GM23338 (cell line): ENCODE data around the gene NFATC1. TPM values are rescaled to one million over a fixed set of nuclear protein-coding genes. Genes with fewer than 3 reads are reported as not detected.

Source experiments
- ATAC-seq: fragments of 200-7000 bp; cut with Tn5 transposase; 3 replicates; pipeline ENCODE4 v1.9.1; 2020
- DNase-seq: peaks from one replicate; pipeline ENCODE4 v3.0.0-alpha.2; 2015; ENCODE audit warnings: low spot score
- H2AFZ ChIP-seq: fragments of 200-600 bp; sonication (generic); 2 replicates; pipeline ENCODE4 v1.8.0; 2016; ENCODE audit warnings: antibody characterized with exemption, mild to moderate bottlenecking, moderate library complexity
- H3F3A ChIP-seq: fragments of 200-600 bp; sonication (generic); replicated peaks from 2 replicates; pipeline ENCODE4 v1.8.0; 2017; ENCODE audit warnings: antibody characterized with exemption, mixed run types, low read depth
- H3K27ac ChIP-seq: fragments of 200-600 bp; sonication (generic); 2 replicates; pipeline ENCODE4 v1.6.1; 2016; ENCODE audit warnings: low read depth
- H3K27me3 ChIP-seq: fragments of 200-600 bp; sonication (generic); 2 replicates; pipeline ENCODE4 v1.8.0; 2016; ENCODE audit warnings: mild to moderate bottlenecking, mixed run types, moderate library complexity; ENCODE audit not compliant: insufficient read depth
- H3K36me3 ChIP-seq: fragments of 200-600 bp; sonication (generic); 2 replicates; pipeline ENCODE4 v1.8.0; 2016; ENCODE audit warnings: mild to moderate bottlenecking; ENCODE audit not compliant: insufficient read depth
- H3K4me1 ChIP-seq: fragments of 200-600 bp; sonication (generic); 2 replicates; pipeline ENCODE4 v1.8.0; 2016; ENCODE audit warnings: mild to moderate bottlenecking, moderate library complexity; ENCODE audit not compliant: insufficient read depth
- H3K4me2 ChIP-seq: fragments of 200-600 bp; sonication (generic); 2 replicates; pipeline ENCODE4 v1.7.1; 2017; ENCODE audit warnings: mixed run types
- H3K4me3 ChIP-seq: fragments of 200-600 bp; sonication (generic); 2 replicates; pipeline ENCODE4 v1.6.1; 2016; ENCODE audit warnings: mixed run types
- H3K79me2 ChIP-seq: fragments of 200-600 bp; sonication (generic); replicated peaks from 2 replicates; pipeline ENCODE4 v1.8.0; 2017; ENCODE audit warnings: mild to moderate bottlenecking; ENCODE audit not compliant: insufficient read depth
- H3K9me2 ChIP-seq: fragments of 200-600 bp; sonication (generic); 2 replicates; pipeline ENCODE4 v1.8.0; 2017; ENCODE audit not compliant: insufficient read depth
- H4K20me1 ChIP-seq: fragments of 200-600 bp; sonication (generic); replicated peaks from 2 replicates; pipeline ENCODE4 v1.8.0; 2017; ENCODE audit warnings: mild to moderate bottlenecking; ENCODE audit not compliant: insufficient read depth
- H3K27ac Mint-ChIP-seq: 2 replicates; pipeline ENCODE4 v1.8.0; 2020; ENCODE audit warnings: inconsistent platforms, mild to moderate bottlenecking, moderate library complexity, mixed read lengths
- H3K27me3 Mint-ChIP-seq: 3 replicates; pipeline ENCODE4 v1.8.0; 2022; ENCODE audit warnings: low read depth, mild to moderate bottlenecking, moderate library complexity, mixed read lengths, inconsistent platforms; ENCODE audit not compliant: insufficient read depth, poor library complexity
- H3K36me3 Mint-ChIP-seq: 3 replicates; pipeline ENCODE4 v1.8.0; 2021; ENCODE audit warnings: low read depth, mild to moderate bottlenecking, inconsistent platforms, moderate library complexity, mixed read lengths
- H3K4me1 Mint-ChIP-seq: 3 replicates; pipeline ENCODE4 v1.8.0; 2020; ENCODE audit warnings: mild to moderate bottlenecking, inconsistent platforms, mixed read lengths
- H3K4me3 Mint-ChIP-seq: 3 replicates; pipeline ENCODE4 v1.8.0; 2021; ENCODE audit warnings: moderate library complexity, mild to moderate bottlenecking, inconsistent platforms, mixed read lengths
- H3K9me3 Mint-ChIP-seq: 3 replicates; pipeline ENCODE4 v1.8.0; 2020; ENCODE audit warnings: moderate library complexity, mild to moderate bottlenecking, inconsistent platforms, mixed read lengths
- CREB1 ChIP-seq: fragments of 250-450 bp; sonication (Bioruptor Pico); IDR thresholded peaks from 2 replicates; pipeline ENCODE4 v1.5.0; 2020; ENCODE audit warnings: low read depth, mild to moderate bottlenecking, moderate library complexity
- CTCF ChIP-seq, 2 experiments: fragments of 200-600 bp in 1 of 2; sonication (generic) in 1 of 2; conservative IDR thresholded peaks; 2 replicates each; pipeline versions ENCODE4 v1.5.1 to v1.6.1; 2016 to 2017; ENCODE audit warnings: antibody characterized with exemption in 2 of 2, low read depth in 2 of 2, mild to moderate bottlenecking in 2 of 2, moderate library complexity in 1 of 2
- ETS1 ChIP-seq: IDR thresholded peaks from 2 replicates; pipeline ENCODE4 v1.6.1; 2016; ENCODE audit warnings: antibody characterized with exemption
- JUNB ChIP-seq: IDR thresholded peaks from one replicate; pipeline ENCODE4 v1.6.1; 2016; ENCODE audit warnings: antibody characterized with exemption; ENCODE audit not compliant: unreplicated experiment
- NANOG ChIP-seq: IDR thresholded peaks from 2 replicates; pipeline ENCODE4 v1.6.1; 2016; ENCODE audit warnings: antibody characterized with exemption, borderline replicate concordance
- REST ChIP-seq: IDR thresholded peaks from one replicate; pipeline ENCODE4 v1.6.1; 2018; ENCODE audit warnings: antibody characterized with exemption; ENCODE audit not compliant: unreplicated experiment
- STAT1 ChIP-seq: IDR thresholded peaks from one replicate; pipeline ENCODE4 v1.6.1; 2016; ENCODE audit warnings: antibody characterized with exemption; ENCODE audit not compliant: unreplicated experiment
- ZNF114 ChIP-seq: fragments of 250-450 bp; sonication (Bioruptor Pico); IDR thresholded peaks from 2 replicates; pipeline ENCODE4 v1.5.0; 2020; ENCODE audit warnings: mild to moderate bottlenecking, moderate library complexity
- ZNF331 ChIP-seq: fragments of 250-450 bp; sonication (Bioruptor Pico); IDR thresholded peaks from 2 replicates; pipeline ENCODE4 v1.5.0; 2020; ENCODE audit warnings: low read depth, mild to moderate bottlenecking, moderate library complexity
- polyA plus RNA-seq: library from polyadenylated mRNA; unstranded; fragments of >200 nt; fragmentation: Nextera tagmentation; extraction: Ambion mirVana; gene quantifications from 2 replicates; pipeline ENCODE4 v1.2.1, GENCODE V29; 2016
- total RNA-seq: library from RNA; depleted of rRNA; stranded (reverse); fragments of >200 nt; shearing (Covaris generic); gene quantifications from 2 replicates; pipeline ENCODE4 v1.2.3, GENCODE V29; 2014

Gene NFATC1
- total and polyA plus RNA-seq, 2 experiments from 2014 or later, result 3.9 to 6.4 TPM

- Mint-ChIP-seq H3K27me3 (peaks cover 20% of the 10 kb centered on the region), H3K4me1 (peaks cover 11% of the 10 kb centered on the region), H3K27ac (no peak overlapping the region), H3K4me3 (no peak overlapping the region), H3K36me3 (no peaks in the 10 kb centered on the region; the same call in 2 of the 3 replicates), H3K9me3 (peaks cover 5% of the 10 kb centered on the region; the same call in 1 of the 3 replicates)
- Histone ChIP-seq H3K27ac (no peak overlapping the region), H3K4me3 (no peak overlapping the region), H3K27me3 (no peaks in the 10 kb centered on the region), H3K79me2 (no peaks in the 10 kb centered on the region), H2AFZ (no peak overlapping the region), H3K36me3 (no peaks in the 10 kb centered on the region), H3K4me2 (no peak overlapping the region), H4K20me1 (no peaks in the 10 kb centered on the region), H3K4me1 (peaks cover 8% of the 10 kb centered on the region), H3K9me2 (no peaks in the 10 kb centered on the region), H3F3A (no peaks in the 10 kb centered on the region)
- DNase-seq (no peak), ATAC-seq (no peak)
- no peak for TF ChIP-seq ZNF114
These were observed 113.8 kb downstream of the NFATC1 start for GRCh38 chr18:79509536-79509930.

GRCh38 chr18:79510046-79510685 lies 114.4 kb downstream of the NFATC1 start:
- no peaks in the 10 kb centered on the region for H3K27me3 ChIP-seq
- Mint-ChIP-seq H3K27me3 (peaks cover 20% of the 10 kb centered on the region), H3K36me3 (no peaks in the 10 kb centered on the region; the same call in 2 of the 3 replicates), H3K27ac (no peak overlapping the region), H3K4me1 (peaks cover 11% of the 10 kb centered on the region), H3K4me3 (no peak overlapping the region), H3K9me3 (peaks cover 5% of the 10 kb centered on the region; the same call in 1 of the 3 replicates)
- no peaks in the 10 kb centered on the region for H3K79me2 ChIP-seq
- no peak overlapping the region for H3K4me2 ChIP-seq
- no peaks in the 10 kb centered on the region for H3K36me3 ChIP-seq
- H4K20me1 ChIP-seq, result no peaks in the 10 kb centered on the region
- DNase-seq (no peak), ATAC-seq (no peak)
- H3K27ac ChIP-seq, result no peak overlapping the region
- H3F3A ChIP-seq, result no peaks in the 10 kb centered on the region
- H3K4me1 ChIP-seq, result peaks cover 8% of the 10 kb centered on the region
- H3K4me3 ChIP-seq, result no peak overlapping the region
- no peaks in the 10 kb centered on the region for H3K9me2 ChIP-seq
- no peak overlapping the region for H2AFZ ChIP-seq
- TF ChIP-seq JUNB, result no peak
- no peak for TF ChIP-seq CTCF (conservative IDR thresholded peaks at IDR 0.05; ENCODE audit: low read depth in 2 of 2)
- no peak for TF ChIP-seq CREB1
- no peak for TF ChIP-seq STAT1
- TF ChIP-seq ZNF331 (CRISPR knock-in tag), result no peak
- no peak for TF ChIP-seq NANOG
- no peak for TF ChIP-seq REST
- no peak for TF ChIP-seq ETS1
